GM19463 (cell line): ENCODE measurements around the gene GCH1.
"Not testable (repeated sequence)": the region's sequence is repeated elsewhere in the genome, so short reads cannot be mapped to it uniquely, and the experiment has no call there.

Experiments used
- ATAC-seq: cut with Tn5 transposase; IDR thresholded peaks from one replicate; pipeline ENCODE4 v1.9.1; 2021; ENCODE audit warnings: mild to moderate bottlenecking, moderate library complexity; ENCODE audit not compliant: unreplicated experiment

The GCH1 gene

GRCh38 chr14:54804538-54805041 lies 98.0 kb downstream of the GCH1 start:
- ATAC-seq = no peak

DNA sequence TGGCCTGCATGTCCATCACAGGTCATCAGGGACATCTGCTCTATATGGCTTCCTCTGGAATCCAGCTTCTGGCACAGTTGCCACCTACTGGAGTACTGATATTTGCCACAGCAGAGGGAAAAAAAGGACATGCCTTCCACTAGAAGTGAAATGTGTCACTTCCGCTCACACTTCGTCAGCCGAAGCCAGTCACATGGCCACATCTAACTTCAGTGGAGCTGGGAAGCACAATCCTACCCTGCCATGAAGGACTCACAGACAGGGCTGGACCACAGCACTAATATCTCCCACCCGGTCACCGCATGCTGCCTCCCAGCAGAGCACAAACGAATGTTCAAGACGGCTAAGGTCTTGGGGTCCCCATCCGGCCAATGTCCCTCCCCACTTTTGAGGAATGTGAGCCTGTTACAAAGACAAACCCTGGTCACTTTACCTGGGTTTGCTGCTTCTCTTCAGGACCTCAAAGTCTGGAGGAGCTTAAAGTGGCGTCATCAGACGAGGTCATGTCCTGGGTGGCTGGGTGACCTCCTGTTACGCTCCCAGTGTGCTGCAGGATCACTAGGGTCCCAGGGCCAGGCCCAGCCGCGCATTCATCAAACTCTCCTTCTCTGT lies 98.6 kb downstream of the GCH1 start:
- ATAC-seq = no peak

GRCh38 chr14:54803396-54803795 lies 99.2 kb downstream of the GCH1 start:
- no peak for ATAC-seq

DNA sequence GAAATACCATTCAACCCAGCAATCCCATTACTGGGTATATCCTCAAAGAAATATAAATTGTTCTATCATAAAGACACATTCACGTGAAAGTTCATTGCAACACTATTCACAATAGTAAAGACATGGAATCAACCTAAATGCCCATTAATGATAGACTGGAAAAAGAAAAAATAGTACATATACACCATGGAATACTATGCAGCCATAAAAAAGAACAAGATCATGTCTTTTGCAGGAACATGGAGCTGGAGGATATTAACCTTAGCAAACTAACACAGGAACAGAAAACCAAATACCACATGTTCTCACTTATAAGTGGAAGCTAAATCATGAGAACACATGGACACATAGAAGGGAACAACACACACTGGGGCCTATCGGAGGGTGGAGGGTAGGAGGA lies 101.1 kb downstream of the GCH1 start:
- ATAC-seq = not testable (repeated sequence)

DNA sequence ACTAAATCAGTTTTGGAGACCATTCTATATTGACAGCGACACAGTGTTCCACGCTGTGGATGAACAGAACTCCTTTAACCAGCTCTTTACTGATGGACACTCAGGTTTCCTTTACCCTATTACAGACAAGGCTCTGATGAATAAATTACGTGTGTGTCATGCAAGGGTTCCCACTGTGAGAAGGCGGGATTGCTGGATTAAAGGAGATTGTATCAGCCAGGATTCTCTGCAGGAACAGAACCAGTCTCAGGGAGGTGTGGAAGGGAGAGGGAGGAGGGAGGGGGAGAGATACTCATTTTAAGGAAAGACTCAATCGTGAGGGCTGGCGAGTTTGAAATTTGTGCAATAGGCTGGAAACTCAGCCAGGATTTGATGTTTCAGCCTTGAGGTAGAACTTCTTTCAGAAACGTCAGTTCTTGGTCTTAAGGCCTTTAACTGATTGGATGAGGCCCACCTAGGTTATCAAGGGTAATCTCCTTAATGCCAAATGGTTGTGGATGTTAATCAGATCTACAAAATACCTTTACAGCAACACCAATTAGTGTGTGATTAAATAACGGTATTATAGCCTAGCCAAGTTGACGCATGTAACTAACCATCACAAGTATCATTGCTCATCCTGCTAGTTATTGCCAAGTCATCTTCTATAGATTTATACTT lies 104.0 kb downstream of the GCH1 start:
- no peak for ATAC-seq

DNA sequence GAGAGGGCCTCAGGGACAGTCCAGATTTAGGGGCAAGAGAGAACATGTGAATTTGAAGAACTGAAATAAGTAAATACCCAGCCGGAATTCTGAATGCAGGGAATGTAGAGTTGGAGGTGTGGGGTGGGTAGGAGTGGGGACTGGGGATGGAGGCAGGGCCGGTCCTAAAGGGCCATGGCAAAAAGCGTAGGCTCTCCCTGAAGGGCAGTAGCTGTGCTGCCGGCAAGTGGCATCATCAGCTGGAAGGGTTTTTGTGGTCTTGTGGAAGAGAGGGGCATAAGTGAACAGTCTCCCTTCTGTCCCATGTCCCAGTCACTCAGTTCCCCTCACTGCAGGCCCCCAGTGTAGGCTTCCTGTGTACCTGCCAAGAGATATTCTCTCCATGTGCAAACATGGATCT lies 104.6 kb downstream of the GCH1 start:
- ATAC-seq = no peak

GRCh38 chr14:54797556-54797955 lies 105.1 kb downstream of the GCH1 start:
- ATAC-seq = no peak

- no peak for ATAC-seq
Measured at GRCh38 chr14:54796961-54797360, 105.7 kb downstream of the GCH1 start.

DNA sequence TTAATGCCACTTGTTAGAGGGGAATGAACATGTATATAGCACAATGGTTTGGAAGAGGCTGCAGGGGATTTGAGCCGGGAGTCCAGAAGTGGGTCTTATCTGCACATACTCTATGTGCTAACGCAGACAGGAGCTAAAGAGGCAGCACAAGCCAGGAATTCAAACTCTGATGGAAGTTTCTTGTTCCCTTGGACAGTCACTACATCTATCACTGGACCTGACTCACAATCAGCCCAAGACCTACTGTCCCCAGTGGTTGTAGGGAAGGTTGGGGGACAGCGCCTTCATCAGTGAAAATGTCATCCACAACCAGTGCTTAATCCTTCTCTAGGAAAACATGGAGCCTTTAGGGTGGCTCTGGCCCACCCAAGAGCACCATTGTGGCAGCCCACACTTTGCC lies 107.8 kb downstream of the GCH1 start:
- ATAC-seq = no peak

- no peak for ATAC-seq
Measured at GRCh38 chr14:54794159-54794558, 108.5 kb downstream of the GCH1 start.

DNA sequence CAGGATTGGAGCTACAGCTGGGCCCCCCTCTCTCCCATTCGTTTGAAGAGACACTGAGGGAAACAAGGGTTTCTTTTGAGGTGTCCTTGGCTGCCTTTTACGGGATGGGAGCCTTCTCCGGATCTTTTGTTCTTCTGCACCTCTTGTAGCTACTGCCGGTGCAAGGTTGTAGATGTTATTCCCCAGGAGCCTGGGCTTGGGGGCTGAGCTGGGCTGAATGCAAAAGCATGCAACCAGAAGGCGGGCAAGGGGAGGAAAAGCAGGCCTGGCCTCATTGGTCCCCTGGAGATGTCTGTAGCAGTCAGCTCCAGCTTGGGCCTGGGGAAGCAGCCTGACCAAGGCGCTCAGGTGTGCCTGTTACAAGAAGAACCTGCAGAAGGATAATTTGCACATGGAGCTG lies 110.3 kb downstream of the GCH1 start:
- no peak for ATAC-seq
